Raji (cell line): Measurements from ENCODE around the gene GSAP.

Source experiments
- POLR2A ChIP-seq: IDR thresholded peaks from 2 replicates; pipeline ENCODE4 v1.6.1; 2011; ENCODE audit warnings: low read depth, low read length, control low read depth; ENCODE audit not compliant: insufficient read depth

Gene GSAP

DNA sequence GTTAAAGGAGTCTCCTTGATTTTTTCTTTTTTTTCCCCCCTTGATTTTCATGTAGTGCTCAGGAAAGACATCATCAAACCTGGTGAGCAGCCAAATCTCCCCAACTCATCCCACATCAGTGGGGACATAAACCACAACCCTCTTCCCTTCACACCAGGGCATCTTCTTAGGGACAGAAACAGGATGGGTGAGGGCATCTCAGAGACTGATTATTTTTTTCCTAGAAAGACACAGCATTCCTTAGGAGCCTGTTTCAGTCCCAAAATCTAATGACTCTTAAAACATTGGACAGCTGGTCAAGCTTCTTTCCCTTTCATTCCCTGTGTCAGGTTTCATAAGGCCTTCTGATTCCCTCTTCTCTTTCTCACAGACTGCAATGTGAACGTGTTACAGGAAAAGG is 31.5 kb upstream of the GSAP start:
- TF ChIP-seq POLR2A = no peak

DNA sequence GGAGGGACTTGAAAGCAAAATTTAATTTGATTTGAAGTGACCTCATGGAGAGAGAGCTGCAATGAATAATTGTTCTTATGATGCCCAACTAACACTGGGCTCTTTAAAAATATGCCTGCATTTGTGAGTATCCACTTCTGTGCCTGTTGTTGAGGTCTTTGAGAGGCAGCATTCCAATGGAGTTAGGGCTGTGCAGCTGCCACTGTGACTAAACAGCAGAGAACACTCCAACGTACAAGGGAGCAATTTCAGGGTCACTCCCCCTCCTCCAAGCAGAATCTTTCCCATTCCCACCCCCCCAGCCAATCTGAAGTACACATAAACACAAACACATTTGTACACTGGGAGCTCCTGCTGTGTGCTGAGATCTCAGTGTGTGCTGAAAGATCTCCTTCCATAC is 28.0 kb upstream of the GSAP start:
- TF ChIP-seq POLR2A = no peak

DNA sequence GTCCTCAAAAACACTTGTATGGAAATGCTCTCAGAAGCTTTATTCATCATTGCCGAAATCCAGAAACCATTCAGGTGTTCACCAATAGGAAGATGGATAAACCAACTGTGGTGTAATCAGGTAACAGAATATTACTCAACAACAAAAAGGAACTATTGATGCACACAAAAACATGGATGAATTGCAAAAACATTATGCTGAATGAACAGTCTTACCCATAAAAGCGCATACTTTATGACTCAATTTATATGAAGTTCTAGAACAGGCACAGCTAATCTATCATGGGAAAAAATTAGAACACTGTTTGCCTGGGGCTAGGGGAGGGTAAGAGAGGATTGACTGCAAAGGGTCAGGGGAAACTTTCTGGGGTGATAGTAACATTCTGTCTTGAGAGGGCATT is 26.9 kb upstream of the GSAP start:
- no peak for TF ChIP-seq POLR2A

DNA sequence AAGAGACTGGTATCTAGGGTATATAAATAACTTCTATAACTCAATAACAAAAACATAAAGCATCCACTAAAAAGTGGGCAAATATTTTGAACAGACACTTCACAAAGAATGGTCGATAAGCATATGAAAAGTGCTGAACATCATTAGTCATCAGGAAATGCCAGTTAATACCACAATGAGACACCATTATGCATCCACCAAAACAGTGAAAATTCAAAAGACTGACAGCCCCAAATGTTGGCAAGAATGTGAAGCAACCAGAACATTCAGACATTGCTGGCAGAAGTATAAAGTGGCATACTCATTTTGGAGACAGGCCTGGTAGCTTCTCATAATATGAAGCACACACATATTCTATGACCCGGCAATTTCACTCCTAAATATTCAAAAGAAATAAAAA is 26.5 kb upstream of the GSAP start:
- no peak for TF ChIP-seq POLR2A

DNA sequence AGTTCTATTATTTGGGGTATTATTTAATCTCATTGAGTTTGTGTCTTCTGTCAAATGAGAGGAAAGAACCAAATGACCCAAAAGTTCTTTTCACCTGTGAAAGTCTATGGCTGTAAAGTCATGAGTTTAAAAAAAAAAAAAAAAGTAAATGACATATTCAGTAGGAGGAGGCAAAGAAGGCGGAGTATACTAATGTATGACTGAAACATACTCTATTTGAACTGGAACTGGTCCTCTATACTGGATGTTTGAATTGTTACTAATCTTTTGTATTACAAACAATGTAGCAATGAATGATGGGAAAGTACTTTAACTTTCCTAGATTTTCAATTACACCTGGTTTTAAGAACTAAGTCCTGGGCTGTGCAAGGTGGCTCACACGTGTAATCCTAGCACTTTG is 24.9 kb upstream of the GSAP start:
- TF ChIP-seq POLR2A = no peak

DNA sequence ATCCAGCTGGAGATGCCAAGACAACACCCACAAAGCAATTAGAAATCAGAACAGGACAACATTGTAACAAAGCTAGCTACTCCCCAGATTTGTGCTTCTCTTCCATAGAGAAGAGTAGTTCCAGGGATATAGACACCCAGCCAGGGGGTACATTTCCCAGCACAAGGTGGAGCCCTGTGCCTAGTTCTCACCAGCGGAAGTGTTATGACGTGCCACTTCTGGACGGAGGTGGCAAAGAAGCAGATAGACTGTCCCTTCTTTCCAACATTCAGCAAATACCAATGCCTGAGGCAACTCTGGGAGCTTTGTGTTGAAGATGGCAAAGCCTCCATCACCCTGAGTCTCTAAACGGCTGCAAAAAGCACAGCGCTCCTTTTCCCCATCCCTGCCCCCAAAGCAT is 23.4 kb upstream of the GSAP start:
- TF ChIP-seq POLR2A = no peak

DNA sequence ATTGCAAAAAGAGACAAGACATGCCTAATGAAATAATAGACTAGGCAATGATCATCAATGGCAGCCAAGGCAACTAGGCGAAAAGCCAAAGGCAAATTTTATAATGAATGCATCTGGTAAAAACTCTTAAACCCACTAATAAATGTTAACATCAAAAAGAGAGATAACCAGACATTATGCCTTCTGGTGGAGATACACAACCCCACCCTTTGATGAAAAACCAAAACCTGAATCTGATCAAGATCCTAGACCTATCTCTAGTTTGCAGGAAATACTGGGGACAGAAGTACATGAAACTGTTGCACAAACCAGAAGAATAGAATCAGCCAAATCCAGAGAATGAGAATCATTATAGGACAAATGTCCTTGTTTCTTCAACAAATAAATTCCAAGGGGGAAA is 22.0 kb upstream of the GSAP start:
- no peak for TF ChIP-seq POLR2A

DNA sequence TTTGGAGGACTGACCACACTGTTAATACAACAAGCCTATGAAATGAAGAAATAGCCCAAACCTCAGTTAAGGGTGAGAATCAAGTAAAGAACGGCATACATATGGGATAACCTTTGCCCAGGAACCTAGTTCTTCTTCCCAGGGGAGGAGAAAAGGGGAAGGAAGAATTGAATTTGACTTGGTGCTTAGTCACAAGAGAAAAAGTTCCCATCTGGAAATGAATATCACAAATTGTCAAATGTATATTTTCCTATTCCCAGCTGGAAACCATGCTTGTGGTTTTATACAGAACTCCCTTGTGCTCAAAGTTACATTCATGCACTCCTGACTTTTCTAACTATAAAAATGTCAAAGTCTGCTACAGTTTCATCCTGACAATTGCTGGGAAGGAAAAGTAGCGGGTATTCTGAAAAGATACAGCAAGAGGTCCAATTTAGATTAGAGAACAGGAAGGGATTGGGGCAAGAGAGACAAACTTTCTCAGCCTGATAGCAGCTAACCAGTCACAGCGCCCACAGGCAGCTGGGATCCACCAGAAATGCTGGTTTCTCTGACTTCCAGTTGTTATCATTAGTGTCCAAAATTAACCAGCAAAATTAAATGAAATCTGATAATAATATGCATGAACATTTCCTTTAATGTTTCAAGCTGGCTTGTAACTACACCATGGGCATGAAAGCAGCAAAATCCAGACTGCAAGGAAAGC is 18.6 kb upstream of the GSAP start:
- no peak for TF ChIP-seq POLR2A

DNA sequence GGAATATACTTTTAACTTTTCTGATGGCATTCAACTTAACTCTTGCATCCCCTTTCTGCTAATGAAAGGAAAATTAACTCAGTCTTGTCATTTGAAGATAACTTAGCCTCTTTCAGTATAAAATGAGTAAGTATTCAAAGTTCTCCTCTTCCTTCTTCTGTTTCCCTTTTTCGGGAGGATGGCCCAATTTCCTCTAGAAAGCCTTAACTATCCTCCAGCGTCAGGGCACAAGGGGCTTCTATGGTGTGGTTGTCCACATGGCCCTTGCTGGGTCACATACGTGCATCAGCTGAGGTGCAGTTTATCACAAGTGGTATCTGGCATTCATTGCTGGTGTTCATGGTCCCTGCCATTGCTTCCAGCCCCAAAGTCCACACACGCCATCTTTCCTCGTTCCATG is 17.8 kb upstream of the GSAP start:
- TF ChIP-seq POLR2A = no peak

DNA sequence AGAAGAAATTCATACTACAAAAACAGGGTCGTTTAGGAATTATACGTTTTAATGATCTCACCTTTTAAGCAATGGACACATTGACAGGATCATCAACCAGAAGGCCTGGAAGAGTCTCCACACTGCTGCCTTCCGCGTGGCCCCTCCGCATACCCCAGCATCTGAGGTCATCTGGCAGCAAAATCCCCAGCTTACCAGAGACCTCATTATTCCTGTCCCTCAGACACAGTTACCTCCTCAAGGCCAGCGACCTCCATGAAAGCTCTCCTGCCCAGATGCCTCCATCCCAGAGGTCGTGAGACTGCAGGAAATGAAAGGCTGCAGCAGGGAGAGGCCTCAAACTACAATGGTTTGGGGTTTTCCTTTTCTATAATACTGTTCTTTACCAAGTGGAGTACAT is 14.8 kb upstream of the GSAP start:
- TF ChIP-seq POLR2A = no peak

DNA sequence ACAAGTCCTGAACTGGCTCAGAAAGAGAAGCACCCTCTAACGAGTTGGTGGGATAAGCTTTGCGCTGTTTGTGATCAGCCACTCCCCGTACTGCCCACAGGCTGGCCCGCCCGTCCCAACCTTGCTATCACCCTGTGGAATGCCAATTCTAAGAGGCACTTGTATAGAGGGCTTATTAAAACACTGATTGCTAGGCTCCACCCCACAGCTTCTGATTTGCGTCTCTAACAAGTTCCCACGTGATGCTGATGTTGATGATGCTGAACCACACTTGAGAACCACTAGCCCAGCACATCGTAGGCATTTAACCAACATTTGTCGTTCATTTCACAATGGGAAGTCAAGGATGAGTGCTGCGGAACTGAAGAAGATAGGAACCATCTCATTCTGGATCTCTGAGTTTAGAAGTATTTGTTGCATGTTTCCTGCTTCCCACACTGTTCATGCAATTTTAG is 12.7 kb upstream of the GSAP start:
- TF ChIP-seq POLR2A = no peak

DNA sequence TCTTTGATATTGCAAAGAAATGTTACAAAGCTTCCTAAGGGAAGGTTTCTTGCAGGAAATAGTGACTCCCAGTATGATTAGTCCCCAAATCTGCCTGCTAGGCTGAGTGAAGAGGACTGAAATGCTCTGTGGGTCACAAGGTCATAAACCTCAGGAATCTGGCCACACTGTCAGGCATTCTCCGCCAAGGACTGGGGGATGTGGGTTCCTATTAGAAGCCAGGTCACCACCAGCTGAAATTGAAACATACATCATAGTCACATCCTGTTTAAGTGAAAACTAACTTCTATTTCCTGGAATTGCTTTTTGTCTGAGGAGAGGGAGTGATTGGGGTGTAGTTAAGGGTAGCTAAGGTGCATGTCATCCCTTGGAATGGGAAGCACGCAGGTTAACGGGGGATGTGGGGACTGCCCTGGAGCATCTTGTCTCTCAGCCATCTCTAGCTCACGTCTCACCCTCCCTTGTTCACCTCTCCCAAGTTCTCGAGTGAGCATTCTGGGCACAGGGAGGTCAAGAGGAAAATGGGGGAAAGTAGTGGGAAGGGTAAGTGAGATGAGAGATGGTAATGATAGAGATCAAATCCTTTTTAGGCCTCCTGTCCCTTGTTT is 12.0 kb upstream of the GSAP start:
- no peak for TF ChIP-seq POLR2A

DNA sequence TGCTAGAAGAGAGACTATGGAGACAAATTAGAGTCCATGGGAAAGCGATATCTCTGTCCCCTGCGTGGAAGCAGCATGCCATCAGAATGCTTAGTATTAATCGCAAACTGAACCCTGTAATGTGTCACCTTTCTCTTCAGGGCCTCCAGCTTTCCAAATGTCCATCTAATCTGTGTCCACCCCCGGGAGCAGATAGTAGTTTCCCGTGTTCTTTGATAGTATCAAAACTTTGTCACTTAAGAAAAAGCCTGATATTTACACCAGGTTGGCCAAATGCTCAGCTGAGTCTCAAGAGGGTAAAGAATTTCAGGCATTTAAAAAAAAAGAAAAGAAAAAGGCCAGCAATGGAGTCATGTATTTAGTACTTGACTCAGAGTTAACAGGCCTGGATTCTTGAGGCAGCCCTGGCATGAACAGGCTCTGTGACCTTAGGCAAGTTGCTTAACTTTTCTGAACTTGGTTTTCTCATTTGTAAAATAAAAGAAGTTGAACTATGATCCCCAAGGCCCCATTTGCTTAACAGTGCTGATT is 10.4 kb upstream of the GSAP start:
- TF ChIP-seq POLR2A = no peak

DNA sequence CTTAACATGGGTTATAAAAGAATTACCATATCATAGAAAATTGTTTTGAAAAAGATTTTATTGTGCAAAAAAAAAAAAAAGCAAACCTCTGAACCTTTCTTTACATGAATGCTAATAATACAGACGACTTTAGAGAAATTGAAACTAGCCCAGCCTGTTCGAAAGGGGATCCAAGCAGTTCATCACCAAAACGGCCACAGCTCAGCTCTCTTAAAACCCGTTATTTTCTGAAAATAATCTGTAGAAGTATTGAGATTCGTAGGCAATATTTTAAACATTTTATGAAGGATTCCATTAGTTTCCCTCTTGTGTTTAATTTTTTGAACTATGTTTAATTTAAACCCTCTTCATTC is 9.9 kb upstream of the GSAP start:
- TF ChIP-seq POLR2A = no peak

DNA sequence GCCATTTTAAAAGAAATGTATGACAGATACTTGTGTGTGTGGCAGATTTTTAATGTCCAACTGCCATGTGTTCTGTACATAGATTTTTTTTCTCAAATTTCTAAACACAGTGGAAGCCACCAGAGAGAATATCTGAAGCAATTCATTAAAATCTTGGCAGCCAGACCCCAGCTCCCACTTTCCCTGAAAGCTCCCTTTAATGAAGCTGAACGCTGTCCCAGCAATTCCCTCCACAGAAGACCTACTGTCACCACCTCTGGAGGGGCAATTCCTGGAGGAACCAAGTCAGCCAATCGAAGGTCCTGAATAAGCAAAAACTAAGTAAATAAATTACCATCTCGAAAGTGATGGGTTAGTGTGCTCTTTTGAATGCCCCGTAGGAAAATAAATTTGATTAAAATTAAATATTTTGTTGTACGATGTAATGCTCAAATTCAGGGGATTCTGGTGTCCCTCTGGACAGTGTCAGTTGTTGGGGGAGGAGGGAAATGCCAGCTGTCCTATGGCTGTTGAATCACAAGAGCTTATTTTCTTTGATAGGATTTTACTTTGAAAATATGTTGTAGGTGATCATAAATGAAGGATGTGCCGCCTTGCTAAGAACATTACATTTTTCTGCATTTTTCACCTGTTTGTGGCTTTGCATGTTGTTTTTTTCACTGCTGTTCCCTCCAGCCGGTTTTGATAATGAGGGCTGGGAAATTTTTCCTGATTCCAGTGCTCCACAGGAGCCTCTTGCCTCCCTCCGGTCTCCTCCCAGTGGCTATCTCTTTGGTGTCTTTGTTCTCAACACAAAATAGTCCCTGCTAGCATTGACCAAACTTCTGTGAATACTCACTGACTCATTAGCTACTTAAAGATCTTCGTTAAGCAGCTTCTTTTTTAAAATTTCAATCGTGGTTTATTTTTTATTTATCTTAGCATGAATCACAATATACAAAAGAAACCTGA is 9.2 kb upstream of the GSAP start:
- TF ChIP-seq POLR2A = no peak

DNA sequence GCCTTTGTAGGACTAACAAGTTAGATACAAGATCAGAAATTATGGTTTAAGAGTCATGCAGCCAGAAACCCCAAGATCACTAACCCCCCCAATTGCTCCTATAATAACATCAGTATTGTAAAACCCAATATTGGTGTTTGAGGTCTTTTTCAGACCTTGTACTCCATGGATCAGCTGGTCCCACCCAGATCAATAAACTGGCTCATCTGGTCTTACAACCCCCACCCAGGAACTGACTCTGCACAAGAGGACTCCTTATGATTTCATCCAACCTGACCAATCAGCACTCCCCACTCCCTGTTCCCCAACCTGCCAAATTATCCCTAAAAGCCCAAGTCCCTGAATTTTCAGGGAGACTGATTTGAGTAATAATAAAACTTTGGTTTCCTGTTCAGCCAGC is 6.4 kb upstream of the GSAP start:
- no peak for TF ChIP-seq POLR2A

DNA sequence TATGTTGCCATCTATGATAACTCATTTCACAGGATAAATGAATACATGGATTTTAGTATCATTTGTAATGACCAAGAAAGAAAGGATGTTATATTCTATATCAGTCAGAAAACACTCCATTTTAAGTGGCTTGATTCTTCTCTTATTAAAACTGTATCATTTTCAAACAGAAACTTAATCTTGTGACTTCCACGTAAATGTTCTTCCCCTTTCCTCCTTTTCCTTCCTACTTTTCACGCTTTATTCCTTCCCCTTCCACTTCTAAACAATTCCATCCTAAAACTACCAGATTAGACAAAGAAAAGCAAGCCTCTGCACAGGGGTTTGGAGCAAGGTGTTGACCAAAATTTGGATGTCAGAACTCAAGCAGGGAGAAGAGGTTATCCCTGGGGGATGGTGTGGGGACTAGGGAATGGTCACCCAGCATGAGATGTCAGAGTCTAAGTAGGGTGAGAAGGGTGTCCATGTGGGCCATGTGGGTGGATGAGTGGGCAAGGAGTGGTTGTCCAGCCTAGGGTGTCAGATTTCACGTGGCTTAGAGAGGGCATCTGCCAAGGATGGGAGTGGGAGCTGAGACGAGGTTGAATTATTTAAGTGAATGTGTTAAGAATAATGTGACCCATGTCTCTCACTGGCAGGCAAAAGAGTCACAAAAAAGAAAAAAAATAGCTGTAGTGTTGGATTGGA is 5.0 kb upstream of the GSAP start:
- TF ChIP-seq POLR2A = no peak
